Measurements from ENCODE around the gene CHCHD5.

DNA sequence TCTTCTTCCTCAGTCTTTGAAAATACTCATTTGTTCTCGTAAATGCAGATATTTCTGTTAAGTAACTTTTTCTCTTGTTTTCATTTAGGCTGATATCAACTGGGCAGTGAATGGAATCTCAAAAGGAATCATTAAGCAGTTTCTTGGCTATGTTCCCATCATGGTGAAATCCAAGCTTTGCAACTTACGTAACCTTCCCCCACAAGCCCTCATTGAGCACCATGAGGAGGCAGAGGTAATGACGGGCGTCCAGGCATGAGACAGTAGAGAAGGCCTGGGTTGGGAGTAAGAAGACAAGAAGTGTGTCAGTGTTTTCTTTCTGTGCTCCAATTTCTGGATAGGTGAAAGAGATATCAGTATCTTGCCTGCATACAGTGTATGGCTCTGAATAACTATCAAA is 37.1 kb upstream of the CHCHD5 start:
- TF ChIP-seq, protein P1, sequence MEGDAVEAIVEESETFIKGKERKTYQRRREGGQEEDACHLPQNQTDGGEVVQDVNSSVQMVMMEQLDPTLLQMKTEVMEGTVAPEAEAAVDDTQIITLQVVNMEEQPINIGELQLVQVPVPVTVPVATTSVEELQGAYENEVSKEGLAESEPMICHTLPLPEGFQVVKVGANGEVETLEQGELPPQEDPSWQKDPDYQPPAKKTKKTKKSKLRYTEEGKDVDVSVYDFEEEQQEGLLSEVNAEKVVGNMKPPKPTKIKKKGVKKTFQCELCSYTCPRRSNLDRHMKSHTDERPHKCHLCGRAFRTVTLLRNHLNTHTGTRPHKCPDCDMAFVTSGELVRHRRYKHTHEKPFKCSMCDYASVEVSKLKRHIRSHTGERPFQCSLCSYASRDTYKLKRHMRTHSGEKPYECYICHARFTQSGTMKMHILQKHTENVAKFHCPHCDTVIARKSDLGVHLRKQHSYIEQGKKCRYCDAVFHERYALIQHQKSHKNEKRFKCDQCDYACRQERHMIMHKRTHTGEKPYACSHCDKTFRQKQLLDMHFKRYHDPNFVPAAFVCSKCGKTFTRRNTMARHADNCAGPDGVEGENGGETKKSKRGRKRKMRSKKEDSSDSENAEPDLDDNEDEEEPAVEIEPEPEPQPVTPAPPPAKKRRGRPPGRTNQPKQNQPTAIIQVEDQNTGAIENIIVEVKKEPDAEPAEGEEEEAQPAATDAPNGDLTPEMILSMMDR (IDR thresholded peaks at IDR 0.05; ENCODE audit: low read depth, low read length, poor library complexity, severe bottlenecking) = no peak
- no peak for TF ChIP-seq EZH2phosphoT487 (IDR thresholded peaks at IDR 0.05; ENCODE audit: borderline replicate concordance, low read length)

Measured in DOHH2 (cell line).